KOPT-K1 (cell line): ENCODE results near the gene THSD7A.

Experiments
- H3K27ac ChIP-seq: fragments of 200-600 bp; sonication (generic); 2 replicates; pipeline ENCODE4 v1.5.1; 2016; ENCODE audit warnings: antibody characterized with exemption, mild to moderate bottlenecking, low read depth, low read length; ENCODE audit not compliant: poor library complexity, severe bottlenecking
- H3K36me3 ChIP-seq: fragments of 200-600 bp; sonication (generic); 2 replicates; pipeline ENCODE4 v1.5.1; 2017; ENCODE audit warnings: antibody characterized with exemption, mild to moderate bottlenecking, low read length, moderate library complexity; ENCODE audit not compliant: insufficient read depth
- H3K9me3 ChIP-seq: fragments of 200-600 bp; sonication (generic); 2 replicates; pipeline ENCODE4 v1.5.1; 2017; ENCODE audit warnings: antibody characterized with exemption, low read length, mild to moderate bottlenecking; ENCODE audit not compliant: insufficient read depth, poor library complexity, severe bottlenecking

The THSD7A gene

GRCh38 chr7:11830582-11831155 lies 1.3 kb downstream of the THSD7A start:
- Histone ChIP-seq H3K36me3 (no peaks in the 10 kb centered on the region), H3K9me3 (no peaks in the 10 kb centered on the region), H3K27ac (no peak overlapping the region)

DNA sequence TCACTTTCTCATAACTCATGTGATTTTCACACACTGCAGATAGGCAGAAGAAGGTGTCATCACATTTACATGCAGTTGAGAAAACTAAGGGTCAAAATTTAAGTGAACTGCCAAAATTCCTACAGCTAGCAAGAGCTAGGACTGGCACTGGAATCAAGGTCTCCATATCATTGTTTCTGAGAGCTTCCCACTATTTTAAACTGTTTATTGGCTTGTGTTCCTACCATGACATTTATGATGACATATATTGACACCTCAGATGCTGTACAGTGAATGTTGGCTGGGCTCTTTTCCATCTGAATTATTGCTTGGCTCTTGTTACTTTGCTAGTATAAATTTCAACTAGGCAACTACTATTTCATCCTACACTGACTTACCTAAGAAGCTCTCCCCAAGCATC lies 2.0 kb downstream of the THSD7A start:
- H3K27ac ChIP-seq = no peak overlapping the region
- no peaks in the 10 kb centered on the region for H3K9me3 ChIP-seq
- no peaks in the 10 kb centered on the region for H3K36me3 ChIP-seq

DNA sequence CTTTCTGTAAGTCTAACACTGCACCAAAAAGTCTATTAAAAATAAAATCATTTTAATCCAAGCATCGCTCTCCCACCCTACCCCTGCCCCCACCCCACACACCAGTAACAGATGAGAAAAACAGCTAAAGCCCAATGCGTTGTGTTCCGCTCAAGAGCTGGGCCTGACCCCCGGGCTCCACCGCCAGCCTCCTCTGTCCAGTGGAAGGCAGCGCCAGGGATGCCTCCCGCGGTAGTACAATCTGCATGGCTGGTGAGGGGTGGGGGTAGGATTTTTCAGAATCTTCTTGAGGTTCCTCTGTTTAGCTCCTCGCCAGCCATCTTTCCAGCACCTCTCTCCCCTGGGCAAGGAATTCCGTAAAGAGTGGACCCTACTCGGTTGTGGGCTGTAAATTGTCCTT lies 12.1 kb downstream of the THSD7A start:
- H3K9me3 ChIP-seq = no peaks in the 10 kb centered on the region
- no peaks in the 10 kb centered on the region for H3K36me3 ChIP-seq
- H3K27ac ChIP-seq = no peak overlapping the region

- no peaks in the 10 kb centered on the region for H3K9me3 ChIP-seq
- H3K27ac ChIP-seq = no peak overlapping the region
- H3K36me3 ChIP-seq = no peaks in the 10 kb centered on the region
Measured at GRCh38 chr7:11819271-11819670, 12.7 kb downstream of the THSD7A start.

DNA sequence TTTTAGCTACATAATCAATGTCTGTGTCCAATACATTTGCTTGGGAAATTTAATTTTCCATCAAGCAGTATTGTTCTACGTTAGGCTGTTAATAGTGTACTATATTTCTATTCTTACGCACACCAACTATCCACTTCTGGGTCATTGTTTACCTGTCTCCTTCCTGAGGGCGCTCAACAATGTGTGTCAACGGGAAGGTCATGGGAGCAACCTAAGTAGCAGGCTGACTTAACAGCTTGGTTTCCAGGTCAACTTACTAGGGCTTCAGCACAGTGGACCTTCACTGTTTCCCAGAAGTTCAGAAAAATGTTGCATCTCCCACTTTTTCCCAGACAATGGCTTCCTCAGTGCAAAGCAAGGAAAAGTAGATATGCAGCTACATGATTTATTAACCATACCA lies 13.7 kb downstream of the THSD7A start:
- no peaks in the 10 kb centered on the region for H3K9me3 ChIP-seq
- no peak overlapping the region for H3K27ac ChIP-seq
- no peaks in the 10 kb centered on the region for H3K36me3 ChIP-seq

DNA sequence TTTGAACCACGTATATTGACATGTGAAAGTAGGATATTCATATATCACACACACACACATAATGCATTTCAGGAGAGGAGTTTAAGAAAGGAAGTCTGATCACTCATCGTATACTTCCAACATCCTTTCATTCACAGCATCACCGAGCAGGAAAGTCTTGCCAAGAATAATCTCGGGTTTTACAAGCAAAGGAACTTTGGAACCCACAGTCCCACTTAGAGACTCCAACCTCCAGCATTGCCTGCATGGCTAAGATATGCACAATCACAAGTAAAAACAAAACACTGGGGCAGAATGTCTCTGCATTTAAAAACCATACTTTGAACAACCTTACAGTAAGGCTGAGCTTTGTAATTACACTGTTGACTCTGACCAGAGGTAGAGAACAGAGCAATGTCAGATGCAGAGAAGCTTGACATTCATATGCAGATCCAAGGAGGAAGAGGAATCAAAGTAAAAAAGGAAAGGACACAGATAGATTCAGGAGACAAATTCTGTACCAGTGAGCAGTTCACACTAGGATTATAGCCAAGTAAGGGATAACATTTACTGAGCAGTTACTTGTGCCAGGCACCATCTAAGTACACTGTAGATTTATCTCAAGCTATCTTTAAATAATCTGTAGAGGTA lies 14.8 kb downstream of the THSD7A start:
- no peaks in the 10 kb centered on the region for H3K9me3 ChIP-seq
- no peak overlapping the region for H3K27ac ChIP-seq
- H3K36me3 ChIP-seq = no peaks in the 10 kb centered on the region

DNA sequence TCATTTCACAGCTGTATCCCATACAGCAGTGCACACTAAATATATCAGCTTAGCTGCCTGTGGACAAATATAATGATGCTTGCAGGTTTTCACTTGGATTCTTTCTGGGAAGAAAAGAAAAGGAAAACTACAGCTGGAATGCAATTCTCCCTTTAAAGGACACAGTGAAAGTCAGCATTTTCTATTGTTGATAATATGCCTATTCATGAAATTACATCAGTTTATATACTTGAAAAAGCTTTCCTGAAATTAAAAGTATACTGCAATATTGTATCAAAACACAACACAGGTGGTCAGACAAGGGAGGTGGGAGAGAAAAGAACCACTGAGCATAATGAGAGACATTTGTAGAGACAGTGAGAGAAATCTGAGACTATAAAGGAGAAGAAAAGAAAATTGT lies 20.3 kb downstream of the THSD7A start:
- H3K36me3 ChIP-seq = no peaks in the 10 kb centered on the region
- H3K27ac ChIP-seq = no peak overlapping the region
- no peaks in the 10 kb centered on the region for H3K9me3 ChIP-seq

DNA sequence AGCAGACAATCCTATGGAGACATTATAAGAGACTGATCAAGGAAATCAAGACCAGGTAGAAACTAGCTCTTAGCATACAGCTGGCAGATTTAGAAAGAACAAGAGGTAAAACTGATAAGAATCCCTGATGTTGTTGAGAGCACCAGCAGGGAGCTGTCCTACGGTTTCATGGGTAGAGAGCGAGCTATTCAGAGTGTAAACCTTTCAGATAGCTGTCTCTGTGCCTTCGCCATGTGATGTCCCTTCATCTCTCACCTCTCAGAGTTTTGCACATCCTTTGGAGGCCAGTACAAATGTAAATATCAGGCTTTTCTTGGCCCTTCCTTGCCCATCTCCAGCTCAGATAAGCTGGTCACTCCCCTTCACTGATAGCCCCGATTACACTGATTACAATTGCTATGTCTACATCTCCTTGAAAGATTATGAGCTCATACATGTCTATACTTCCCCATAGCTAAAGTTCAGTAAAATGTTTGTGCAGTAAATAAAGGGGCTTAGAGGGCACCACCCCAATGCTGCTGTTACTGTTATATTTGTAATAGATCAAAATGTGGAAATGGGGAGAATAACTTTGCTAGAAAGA lies 21.9 kb downstream of the THSD7A start:
- H3K27ac ChIP-seq = no peak overlapping the region
- no peaks in the 10 kb centered on the region for H3K9me3 ChIP-seq
- no peaks in the 10 kb centered on the region for H3K36me3 ChIP-seq

DNA sequence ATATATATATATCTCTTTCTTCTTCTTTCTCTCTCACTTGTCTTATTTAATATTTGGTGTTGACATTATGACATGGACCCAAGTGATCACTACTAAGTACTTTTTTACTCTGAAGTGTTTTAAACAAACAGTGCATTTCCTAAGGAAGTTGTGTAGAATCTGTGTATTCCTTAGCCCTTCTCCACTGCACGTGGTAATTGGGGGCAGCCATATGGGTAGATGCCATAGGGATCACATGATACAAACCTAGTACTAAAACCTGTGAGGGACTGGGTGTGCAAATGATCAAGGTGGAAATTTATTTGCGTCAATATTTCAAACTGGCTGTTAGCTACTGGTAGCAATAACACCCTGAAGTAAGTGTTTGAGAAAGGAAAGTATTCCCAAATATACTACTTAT lies 25.0 kb downstream of the THSD7A start:
- Histone ChIP-seq H3K27ac (no peak overlapping the region), H3K9me3 (no peaks in the 10 kb centered on the region), H3K36me3 (no peaks in the 10 kb centered on the region)

- Histone ChIP-seq H3K27ac (no peak overlapping the region), H3K36me3 (no peaks in the 10 kb centered on the region), H3K9me3 (no peaks in the 10 kb centered on the region)
Measured at GRCh38 chr7:11804621-11805020, 27.4 kb downstream of the THSD7A start.

- Histone ChIP-seq H3K27ac (no peak overlapping the region), H3K36me3 (no peaks in the 10 kb centered on the region), H3K9me3 (no peaks in the 10 kb centered on the region)
Measured at GRCh38 chr7:11795231-11795630, 36.8 kb downstream of the THSD7A start.

DNA sequence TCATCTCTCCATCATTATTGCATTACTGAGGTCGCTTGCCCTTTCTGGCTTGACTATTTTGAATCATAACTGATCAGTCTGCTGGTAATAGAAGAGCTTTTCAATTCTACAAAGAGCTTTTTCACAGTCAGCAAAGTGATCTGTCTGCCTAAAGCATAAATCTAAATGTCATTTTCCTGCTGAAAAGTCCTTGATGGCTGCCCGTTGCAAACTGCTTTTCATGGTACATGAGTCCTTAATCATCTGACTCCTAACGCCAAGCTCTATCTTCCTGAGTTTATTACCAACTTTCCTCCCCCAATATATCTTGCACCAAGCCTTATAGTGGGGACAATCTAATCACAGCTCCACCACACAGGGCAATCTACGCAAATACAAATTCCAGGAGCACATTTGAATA lies 39.8 kb downstream of the THSD7A start:
- H3K36me3 ChIP-seq = no peaks in the 10 kb centered on the region
- no peaks in the 10 kb centered on the region for H3K9me3 ChIP-seq
- no peak overlapping the region for H3K27ac ChIP-seq

DNA sequence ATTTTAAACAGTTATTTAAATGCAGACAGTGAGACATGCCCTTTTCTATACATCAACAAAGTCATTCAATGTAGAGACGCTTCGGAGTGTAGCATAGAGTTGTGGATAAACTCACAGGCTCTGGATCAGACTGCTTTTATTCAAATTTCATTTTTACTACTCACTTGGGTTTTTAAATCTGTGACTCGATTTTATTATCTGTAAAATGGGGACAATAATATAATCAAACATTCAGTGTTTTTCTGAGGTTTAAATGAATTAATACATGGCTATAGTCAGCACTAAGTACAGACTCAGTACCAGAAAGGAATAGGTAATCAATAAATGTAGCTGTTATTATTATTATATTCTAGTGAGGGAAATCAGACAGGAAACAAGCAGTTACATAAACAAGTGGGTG lies 43.4 kb downstream of the THSD7A start:
- no peak overlapping the region for H3K27ac ChIP-seq
- no peaks in the 10 kb centered on the region for H3K9me3 ChIP-seq
- no peaks in the 10 kb centered on the region for H3K36me3 ChIP-seq

- Histone ChIP-seq H3K36me3 (no peaks in the 10 kb centered on the region), H3K9me3 (no peaks in the 10 kb centered on the region), H3K27ac (no peak overlapping the region)
Measured at GRCh38 chr7:11787534-11787933, 44.5 kb downstream of the THSD7A start.

DNA sequence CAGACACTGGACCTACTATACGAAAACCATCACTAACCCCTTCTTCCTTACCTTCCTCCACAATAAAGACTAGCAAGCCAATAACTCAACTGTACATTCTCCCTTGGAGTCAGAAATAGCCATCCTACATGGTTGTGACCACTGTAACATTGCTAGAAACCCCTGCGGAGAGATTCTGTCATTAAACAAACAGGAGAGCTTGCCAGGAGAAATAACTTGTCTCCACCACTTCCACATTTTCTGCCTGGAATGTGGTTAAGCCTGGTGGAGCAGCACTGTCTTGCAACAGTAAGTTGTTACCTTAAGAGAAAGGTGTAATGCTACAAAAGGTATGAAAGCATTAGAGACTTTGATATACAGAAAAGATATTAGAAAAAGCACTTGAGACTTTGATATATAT lies 45.8 kb downstream of the THSD7A start:
- Histone ChIP-seq H3K27ac (no peak overlapping the region), H3K9me3 (no peaks in the 10 kb centered on the region), H3K36me3 (no peaks in the 10 kb centered on the region)
